Liver (tissue), 9 donors: ENCODE measurements around the gene RTL9. TPM values are rescaled to one million over a fixed set of nuclear protein-coding genes. Genes with fewer than 3 reads are reported as not detected.

Experiments
- DNase-seq: peaks from one replicate; pipeline ENCODE4 v3.0.0-alpha.2; 2017; ENCODE audit warnings: low spot score
- H3K27ac ChIP-seq, 2 donors: one replicate each; pipeline ENCODE4 v1.7.0; 2013; ENCODE audit warnings: inconsistent platforms in 2 of 2, low read length in 2 of 2, control low read depth in 1 of 2, low read depth in 1 of 2, mild to moderate bottlenecking in 1 of 2
- H3K27me3 ChIP-seq, 4 donors: one replicate each; pipeline versions ENCODE4 v1.6.1 to v1.7.0; 2013; ENCODE audit warnings: low read length in 3 of 4, inconsistent platforms in 1 of 4, mild to moderate bottlenecking in 1 of 4, moderate library complexity in 1 of 4; ENCODE audit not compliant: control insufficient read depth in 4 of 4, insufficient read depth in 4 of 4
- H3K36me3 ChIP-seq, 4 donors: one replicate each; pipeline versions ENCODE4 v1.6.1 to v1.7.0; 2013; ENCODE audit warnings: low read length in 3 of 4, mild to moderate bottlenecking in 3 of 4, low read depth in 1 of 4, moderate library complexity in 1 of 4; ENCODE audit not compliant: control insufficient read depth in 4 of 4, insufficient read depth in 3 of 4
- H3K4me1 ChIP-seq, 4 donors: one replicate each; pipeline versions ENCODE4 v1.6.1 to v1.7.0; 2013; ENCODE audit warnings: low read length in 3 of 4, mild to moderate bottlenecking in 3 of 4, moderate library complexity in 1 of 4; ENCODE audit not compliant: control insufficient read depth in 4 of 4, insufficient read depth in 4 of 4
- H3K4me3 ChIP-seq, 3 donors: one replicate each; pipeline versions ENCODE4 v1.6.1 to v1.7.0; 2013; ENCODE audit warnings: low read length in 3 of 3, control low read depth in 1 of 3, low read depth in 1 of 3, mild to moderate bottlenecking in 1 of 3
- H3K9ac ChIP-seq, 2 donors: one replicate each; pipeline ENCODE4 v1.7.0; 2013; ENCODE audit warnings: low read length in 2 of 2, mild to moderate bottlenecking in 2 of 2, moderate library complexity in 2 of 2, control low read depth in 1 of 2, low read depth in 1 of 2
- H3K9me3 ChIP-seq, 4 donors: one replicate each; pipeline versions ENCODE4 v1.6.1 to v1.7.0; 2013; ENCODE audit warnings: low read length in 3 of 4; ENCODE audit not compliant: control insufficient read depth in 4 of 4
- ATF3 ChIP-seq: IDR thresholded peaks from 2 replicates; pipeline ENCODE4 v1.6.1; 2016; ENCODE audit warnings: antibody characterized with exemption
- CTCF ChIP-seq: fragments of 150-350 bp; IDR thresholded peaks from 2 replicates; pipeline ENCODE4 v1.5.1; 2017; ENCODE audit warnings: improper control_type of control experiment, low read depth, low read length; ENCODE audit not compliant: missing input control
- EGR1 ChIP-seq, 2 donors: IDR thresholded peaks; 2 replicates each; pipeline ENCODE4 v1.6.1; 2016 to 2018; ENCODE audit warnings: antibody characterized with exemption in 2 of 2, low read depth in 2 of 2
- FOXA1 ChIP-seq: IDR thresholded peaks from 2 replicates; pipeline ENCODE4 v1.6.1; 2016; ENCODE audit warnings: antibody characterized with exemption
- FOXA2 ChIP-seq: IDR thresholded peaks from 2 replicates; pipeline ENCODE4 v1.6.1; 2016; ENCODE audit warnings: antibody characterized with exemption
- GABPA ChIP-seq, 2 donors: IDR thresholded peaks in 1 of 2; conservative IDR thresholded peaks in 1 of 2; 2 replicates each; pipeline ENCODE4 v1.6.1; 2016; ENCODE audit warnings: antibody characterized with exemption in 2 of 2, mild to moderate bottlenecking in 1 of 2, moderate library complexity in 1 of 2
- HNF4A ChIP-seq, 2 donors: conservative IDR thresholded peaks; 2 replicates each; pipeline ENCODE4 v1.6.1; 2016; ENCODE audit warnings: antibody characterized with exemption in 2 of 2, mild to moderate bottlenecking in 2 of 2
- HNF4G ChIP-seq: IDR thresholded peaks from 2 replicates; pipeline ENCODE4 v1.6.1; 2016; ENCODE audit warnings: antibody characterized with exemption
- JUND ChIP-seq, 2 donors: IDR thresholded peaks; 2 replicates each; pipeline ENCODE4 v1.6.1; 2016; ENCODE audit warnings: antibody characterized with exemption in 2 of 2
- NR2F2 ChIP-seq: IDR thresholded peaks from 2 replicates; pipeline ENCODE4 v1.6.1; 2016; ENCODE audit warnings: antibody characterized with exemption
- RAD21 ChIP-seq, 2 donors: IDR thresholded peaks; 2 replicates each; pipeline ENCODE4 v1.6.1; 2016; ENCODE audit warnings: antibody characterized with exemption in 2 of 2, mild to moderate bottlenecking in 2 of 2
- REST ChIP-seq: IDR thresholded peaks from 2 replicates; pipeline ENCODE4 v1.6.1; 2016; ENCODE audit warnings: antibody characterized with exemption, mild to moderate bottlenecking
- SP1 ChIP-seq: IDR thresholded peaks from 2 replicates; pipeline ENCODE4 v1.6.1; 2018; ENCODE audit warnings: antibody characterized with exemption, mild to moderate bottlenecking
- TAF1 ChIP-seq: conservative IDR thresholded peaks from 2 replicates; pipeline ENCODE4 v1.6.1; 2016; ENCODE audit warnings: antibody characterized with exemption, mild to moderate bottlenecking
- YY1 ChIP-seq: IDR thresholded peaks from 2 replicates; pipeline ENCODE4 v1.6.1; 2016; ENCODE audit warnings: antibody characterized with exemption, mild to moderate bottlenecking
- ZBTB33 ChIP-seq: IDR thresholded peaks from 2 replicates; pipeline ENCODE4 v1.6.1; 2016; ENCODE audit warnings: antibody characterized with exemption
- WGBS: extraction: QIAGEN DNeasy Blood & Tissue Kit; methylation state at CpG from one replicate; pipeline ENCODE4 v1.1.7; 2013; 5-methylcytosine and 5-hydroxymethylcytosine counted together
- polyA plus RNA-seq, 2 donors: library from polyadenylated mRNA; stranded (reverse) in 1 of 2; unstranded in 1 of 2; fragments of 200-250 nt in 1 of 2; fragments of >200 nt in 1 of 2; fragmentation: Nextera tagmentation in 1 of 2; extraction: Ambion mirVana in 1 of 2; gene quantifications; one replicate each; pipeline versions ENCODE4 v1.2.1 to v1.2.3, GENCODE V29; 2013 to 2015
- total RNA-seq, 2 donors: library from RNA; depleted of rRNA; stranded (reverse); fragments of >200 nt; gene quantifications; one replicate each; pipeline ENCODE4 v1.2.3, GENCODE V29; 2014
- donor health status: healthy.
- donor health status: healthy.
- donor health status: healthy.
- donor health status: healthy.
- donor health status: healthy.

The RTL9 gene
- total and polyA plus RNA-seq, 4 donors = 0.05 to 0.37 (median 0.25) TPM; not detected in 1

- DNase-seq = no peak
- WGBS = 93% methylated on average over 1 of the region's 1 CpG
- Histone ChIP-seq H3K4me3 (no peak overlapping the region), H3K36me3 (no peaks in the 10 kb centered on the region), H3K27ac (no peak overlapping the region), H3K9ac (no peak overlapping the region), H3K4me1 (peaks cover 0 to 3% (median 1%) of the 10 kb centered on the region in 4 donors), H3K9me3 (no peaks in the 10 kb centered on the region), H3K27me3 (peaks cover 0 to 3% (median 0%) of the 10 kb centered on the region in 4 donors)
- TF ChIP-seq HNF4A (conservative IDR thresholded peaks at IDR 0.05) = no peak
- TF ChIP-seq YY1 = no peak
- no peak for TF ChIP-seq SP1
- no peak for TF ChIP-seq FOXA1
- TF ChIP-seq ZBTB33 = no peak
- TF ChIP-seq JUND (IDR thresholded peaks at IDR 0.05) = no peak
- no peak for TF ChIP-seq EGR1 (IDR thresholded peaks at IDR 0.05; ENCODE audit: low read depth in 2 of 2)
- TF ChIP-seq RAD21 (IDR thresholded peaks at IDR 0.05) = no peak
- TF ChIP-seq NR2F2 = no peak
- TF ChIP-seq HNF4G = no peak
- no peak for TF ChIP-seq GABPA (IDR thresholded peaks at IDR 0.05 in 1 of 2, conservative IDR thresholded peaks at IDR 0.05 in 1 of 2)
- TF ChIP-seq REST = no peak
Measured at GRCh38 chrX:110311437-110312230, 47.0 kb upstream of the RTL9 start.

GRCh38 chrX:110315551-110315950 lies 43.1 kb upstream of the RTL9 start:
- no peaks in the 10 kb centered on the region for H3K9me3 ChIP-seq
- no peaks in the 10 kb centered on the region for H3K36me3 ChIP-seq
- no peak overlapping the region for H3K9ac ChIP-seq
- no peak overlapping the region for H3K27ac ChIP-seq
- no peak for DNase-seq
- H3K27me3 ChIP-seq = peaks cover 0 to 3% (median 0%) of the 10 kb centered on the region in 4 donors
- WGBS = 96% methylated on average over 1 of the region's 1 CpG
- TF ChIP-seq NR2F2 (no peak), ZBTB33 (no peak), FOXA1 (no peak), CTCF (no peak), GABPA (IDR thresholded peaks at IDR 0.05 in 1 of 2, conservative IDR thresholded peaks at IDR 0.05 in 1 of 2) (no peak), FOXA2 (no peak), YY1 (no peak), TAF1 (no peak), HNF4G (no peak), ATF3 (no peak)
- H3K4me1 ChIP-seq = peaks cover 0 to 3% (median 1%) of the 10 kb centered on the region in 4 donors
- no peak overlapping the region for H3K4me3 ChIP-seq
